ENCODE data around the gene FUNDC1.

DNA sequence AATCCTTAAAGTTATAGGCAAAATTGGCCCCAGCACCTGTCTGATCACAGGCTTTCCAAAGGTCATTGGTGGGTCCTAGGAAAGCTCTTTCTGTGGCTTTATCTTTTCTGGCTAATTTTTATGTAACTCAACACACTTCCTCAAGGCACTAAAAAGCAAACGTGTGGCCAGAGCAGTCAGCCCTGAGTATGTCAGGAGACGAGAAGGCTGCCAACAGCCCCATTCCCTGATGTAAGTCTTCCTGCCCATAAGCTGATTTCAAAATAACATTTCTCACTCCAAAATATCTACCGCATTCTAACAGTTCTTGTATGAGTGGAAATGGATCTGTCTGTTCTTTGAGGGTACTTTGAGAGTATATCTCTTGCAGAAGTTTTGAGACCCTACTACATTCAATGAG lies 25.5 kb upstream of the FUNDC1 start:
- TF ChIP-seq, protein P1, sequence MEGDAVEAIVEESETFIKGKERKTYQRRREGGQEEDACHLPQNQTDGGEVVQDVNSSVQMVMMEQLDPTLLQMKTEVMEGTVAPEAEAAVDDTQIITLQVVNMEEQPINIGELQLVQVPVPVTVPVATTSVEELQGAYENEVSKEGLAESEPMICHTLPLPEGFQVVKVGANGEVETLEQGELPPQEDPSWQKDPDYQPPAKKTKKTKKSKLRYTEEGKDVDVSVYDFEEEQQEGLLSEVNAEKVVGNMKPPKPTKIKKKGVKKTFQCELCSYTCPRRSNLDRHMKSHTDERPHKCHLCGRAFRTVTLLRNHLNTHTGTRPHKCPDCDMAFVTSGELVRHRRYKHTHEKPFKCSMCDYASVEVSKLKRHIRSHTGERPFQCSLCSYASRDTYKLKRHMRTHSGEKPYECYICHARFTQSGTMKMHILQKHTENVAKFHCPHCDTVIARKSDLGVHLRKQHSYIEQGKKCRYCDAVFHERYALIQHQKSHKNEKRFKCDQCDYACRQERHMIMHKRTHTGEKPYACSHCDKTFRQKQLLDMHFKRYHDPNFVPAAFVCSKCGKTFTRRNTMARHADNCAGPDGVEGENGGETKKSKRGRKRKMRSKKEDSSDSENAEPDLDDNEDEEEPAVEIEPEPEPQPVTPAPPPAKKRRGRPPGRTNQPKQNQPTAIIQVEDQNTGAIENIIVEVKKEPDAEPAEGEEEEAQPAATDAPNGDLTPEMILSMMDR (IDR thresholded peaks at IDR 0.05; ENCODE audit: low read depth, low read length), result no peak
- no peak for TF ChIP-seq POLR2A (IDR thresholded peaks at IDR 0.05; ENCODE audit: extremely low read depth, insufficient read length)
- no peak for TF ChIP-seq MYC (IDR thresholded peaks at IDR 0.05; ENCODE audit: low read depth, low read length)
- TF ChIP-seq, protein P2, sequence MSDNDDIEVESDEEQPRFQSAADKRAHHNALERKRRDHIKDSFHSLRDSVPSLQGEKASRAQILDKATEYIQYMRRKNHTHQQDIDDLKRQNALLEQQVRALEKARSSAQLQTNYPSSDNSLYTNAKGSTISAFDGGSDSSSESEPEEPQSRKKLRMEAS (IDR thresholded peaks at IDR 0.05; ENCODE audit: low read depth, low read length), result no peak
